ENCODE results near the gene ZNF827.

Gene ZNF827

DNA sequence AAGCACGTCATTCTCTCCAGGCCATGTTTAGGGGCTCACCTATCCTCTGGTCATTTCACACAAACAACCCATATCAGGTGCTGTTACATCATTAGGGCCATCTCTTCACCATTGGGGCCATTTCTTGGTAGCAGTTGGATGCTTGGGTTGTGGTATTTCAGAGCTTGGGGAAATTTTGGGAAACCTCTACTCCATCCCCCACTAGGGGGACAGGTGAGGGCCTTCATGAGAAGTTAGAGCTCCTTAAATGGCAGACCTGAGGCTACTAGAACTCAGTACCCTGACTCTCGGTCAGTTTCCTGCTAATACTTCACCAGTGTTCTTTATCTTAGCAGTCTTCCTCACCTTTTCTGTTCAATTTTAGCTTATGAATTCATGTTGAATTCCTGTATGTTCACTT, 50.2 kb downstream of the ZNF827 start:
- Mint-ChIP-seq H3K27me3 (no peaks in the 10 kb centered on the region), H3K27ac (no peak overlapping the region), H3K9me3 (no peaks in the 10 kb centered on the region), H3K36me3 (peaks cover 5 to 33% of the 10 kb centered on the region in 2 donors), H3K4me3 (no peak overlapping the region), H3K4me1 (peaks cover 40 to 68% of the 10 kb centered on the region in 2 donors)
- no peak for ATAC-seq (replicated peaks)
- DNase-seq = no peak

DNA sequence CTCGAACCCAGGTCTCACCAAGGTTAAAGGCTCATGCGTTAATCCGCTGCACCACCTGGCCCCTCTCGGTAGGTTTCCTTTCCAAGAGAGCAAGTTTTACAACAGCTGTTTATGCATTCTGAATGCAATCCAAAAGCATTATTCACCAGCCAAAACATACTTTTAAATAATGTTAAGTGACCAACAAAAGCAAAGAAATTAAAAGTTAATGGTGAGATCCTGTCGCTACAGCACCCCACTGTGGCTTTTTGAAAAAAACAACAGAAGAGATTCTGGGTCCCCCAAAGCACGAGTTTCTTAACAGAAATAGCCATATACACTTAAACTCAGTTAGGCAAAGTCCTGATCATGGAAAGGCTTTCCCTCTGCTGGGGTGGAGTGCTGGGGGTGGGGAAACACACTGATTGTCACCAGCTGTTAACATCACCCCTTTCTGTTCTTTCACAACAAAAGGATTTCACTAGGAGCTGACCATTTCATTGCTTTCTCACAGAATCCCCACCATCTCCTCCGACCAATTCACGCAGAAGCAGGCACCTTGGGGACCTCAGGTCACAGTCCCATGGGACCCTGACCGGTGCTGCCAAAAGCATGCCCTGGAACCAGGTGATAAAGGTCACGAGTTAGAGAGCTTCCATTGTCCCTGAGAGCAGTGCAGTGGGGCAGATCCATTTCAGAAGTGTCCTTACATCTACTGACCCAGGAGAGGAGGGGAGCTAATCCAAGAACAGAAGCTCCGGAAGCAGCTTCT, 51.2 kb downstream of the ZNF827 start:
- Mint-ChIP-seq H3K27ac (no peak overlapping the region), H3K27me3 (no peaks in the 10 kb centered on the region), H3K4me1 (peaks cover 43 to 77% of the 10 kb centered on the region in 2 donors), H3K36me3 (peaks cover 7 to 37% of the 10 kb centered on the region in 2 donors), H3K4me3 (no peak overlapping the region), H3K9me3 (no peaks in the 10 kb centered on the region)
- ATAC-seq (replicated peaks) (peak; percentile 28 to 35), DNase-seq (no peak)

DNA sequence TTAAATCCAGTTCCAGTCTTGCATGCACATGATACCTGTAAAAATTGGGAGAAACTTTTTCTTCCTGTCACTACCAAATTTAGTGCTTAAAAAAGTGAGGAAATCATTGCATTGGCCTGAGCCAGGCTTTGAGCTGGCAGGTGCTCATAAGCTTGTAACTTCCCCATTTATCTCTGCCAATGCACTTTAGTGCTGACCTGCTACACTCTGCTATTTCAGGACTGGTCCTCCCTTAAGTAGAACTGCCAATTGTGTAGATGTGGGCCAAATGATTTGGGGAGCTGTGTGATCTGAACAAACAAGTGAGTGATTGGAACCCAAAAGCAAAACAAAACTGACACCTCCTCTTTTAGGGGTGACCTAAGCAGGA, 51.8 kb downstream of the ZNF827 start:
- Mint-ChIP-seq H3K4me1 (peaks cover 44 to 82% of the 10 kb centered on the region in 2 donors), H3K9me3 (no peaks in the 10 kb centered on the region), H3K36me3 (peaks cover 7 to 34% of the 10 kb centered on the region in 2 donors), H3K4me3 (no peak overlapping the region), H3K27ac (no peak overlapping the region), H3K27me3 (no peaks in the 10 kb centered on the region)
- DNase-seq (no peak), ATAC-seq (replicated peaks) (peak; percentile 57 to 61)

DNA sequence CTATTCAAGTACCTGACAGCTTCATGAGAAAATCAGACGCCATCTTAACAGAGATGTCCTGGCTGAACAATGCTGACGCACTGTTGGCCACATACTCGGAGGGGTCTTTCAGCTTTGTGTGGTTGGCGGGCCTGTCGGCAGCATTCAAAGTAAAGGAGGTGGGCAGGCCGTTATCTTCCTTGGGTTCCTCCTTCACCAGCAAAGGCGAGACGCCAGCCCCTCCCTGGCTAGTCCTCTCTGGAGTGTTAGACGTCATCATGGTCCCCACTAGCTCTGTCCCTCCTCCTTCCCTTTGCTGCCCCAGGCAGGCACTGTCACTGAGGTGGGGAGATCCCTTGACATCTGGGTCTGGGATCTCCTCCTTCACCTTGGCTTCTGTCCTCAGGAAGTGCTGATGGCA, 53.0 kb downstream of the ZNF827 start:
- peak overlapping the region; percentile 9 for H3K27ac Mint-ChIP-seq
- no peak for ATAC-seq (replicated peaks)
- peaks cover 51 to 81% of the 10 kb centered on the region in 2 donors for H3K4me1 Mint-ChIP-seq
- H3K4me3 Mint-ChIP-seq = no peak overlapping the region
- H3K27me3 Mint-ChIP-seq = no peaks in the 10 kb centered on the region
- no peak for DNase-seq
- H3K36me3 Mint-ChIP-seq = peaks cover 9 to 33% of the 10 kb centered on the region in 2 donors
- no peaks in the 10 kb centered on the region for H3K9me3 Mint-ChIP-seq

GRCh38 chr4:145884775-145885174, 53.8 kb downstream of the ZNF827 start:
- peak; percentile 42 to 48 for ATAC-seq (replicated peaks)
- Mint-ChIP-seq H3K27ac (no peak overlapping the region), H3K27me3 (no peaks in the 10 kb centered on the region), H3K36me3 (peaks cover 13 to 35% of the 10 kb centered on the region in 2 donors), H3K4me3 (no peak overlapping the region), H3K9me3 (no peaks in the 10 kb centered on the region), H3K4me1 (peaks cover 48 to 73% of the 10 kb centered on the region in 2 donors)
- DNase-seq = no peak

DNA sequence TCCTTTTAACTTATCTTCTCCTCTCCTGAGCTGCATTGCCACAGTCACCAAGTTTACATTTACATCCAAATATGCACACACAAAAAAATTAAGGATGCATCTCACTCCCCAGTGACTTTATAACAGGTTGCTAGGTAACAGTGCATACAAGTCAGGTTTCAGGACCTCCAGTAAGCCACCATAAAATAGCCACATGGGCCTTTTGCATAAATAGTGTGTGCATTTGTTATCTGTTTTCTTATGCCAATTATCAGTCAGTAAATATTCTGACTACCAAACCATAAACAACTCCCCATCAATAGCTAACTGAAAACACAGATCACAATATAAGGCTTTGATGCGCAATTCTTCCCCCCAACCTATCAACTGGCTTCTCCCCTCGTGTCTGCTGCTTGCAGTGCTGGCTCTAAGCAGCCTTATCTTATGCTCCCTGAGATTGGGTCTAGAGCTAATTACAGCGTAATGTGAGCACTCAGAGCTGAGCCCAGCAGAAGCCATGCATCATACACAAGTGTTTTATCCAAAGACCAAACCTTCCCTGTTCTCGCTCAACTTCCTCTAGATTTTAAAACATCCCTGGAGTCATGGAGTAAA, 55.4 kb downstream of the ZNF827 start:
- ATAC-seq (replicated peaks) = no peak
- H3K27ac Mint-ChIP-seq = no peak overlapping the region
- no peak overlapping the region for H3K4me3 Mint-ChIP-seq
- peaks cover 15 to 41% of the 10 kb centered on the region in 2 donors for H3K36me3 Mint-ChIP-seq
- no peak for DNase-seq
- H3K4me1 Mint-ChIP-seq = peaks cover 48 to 68% of the 10 kb centered on the region in 2 donors
- H3K9me3 Mint-ChIP-seq = no peaks in the 10 kb centered on the region
- H3K27me3 Mint-ChIP-seq = no peaks in the 10 kb centered on the region

DNA sequence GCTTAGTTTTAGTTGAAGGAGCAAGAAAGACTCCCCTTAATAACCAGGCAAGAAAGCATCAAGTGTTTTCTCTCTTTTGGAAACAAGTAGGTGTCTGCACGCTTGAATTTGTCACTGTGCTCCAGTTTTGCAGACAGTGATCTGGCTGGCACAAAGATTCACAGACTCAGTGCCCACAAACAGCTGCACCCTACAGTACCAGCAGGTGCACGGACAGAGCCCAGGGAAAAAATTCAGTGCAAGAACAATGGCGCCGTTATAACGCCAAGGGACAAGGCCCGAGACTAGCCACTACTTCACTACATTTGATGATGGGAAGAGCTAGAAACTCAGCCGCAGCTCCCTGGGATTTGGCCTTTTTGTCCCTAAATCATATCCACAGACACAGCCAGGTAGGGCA, 56.0 kb downstream of the ZNF827 start:
- Mint-ChIP-seq H3K27me3 (no peaks in the 10 kb centered on the region), H3K9me3 (no peaks in the 10 kb centered on the region), H3K4me3 (no peak overlapping the region), H3K4me1 (peaks cover 45 to 62% of the 10 kb centered on the region in 2 donors), H3K36me3 (peaks cover 18 to 44% of the 10 kb centered on the region in 2 donors), H3K27ac (no peak overlapping the region)
- no peak for ATAC-seq (replicated peaks)
- no peak for DNase-seq

DNA sequence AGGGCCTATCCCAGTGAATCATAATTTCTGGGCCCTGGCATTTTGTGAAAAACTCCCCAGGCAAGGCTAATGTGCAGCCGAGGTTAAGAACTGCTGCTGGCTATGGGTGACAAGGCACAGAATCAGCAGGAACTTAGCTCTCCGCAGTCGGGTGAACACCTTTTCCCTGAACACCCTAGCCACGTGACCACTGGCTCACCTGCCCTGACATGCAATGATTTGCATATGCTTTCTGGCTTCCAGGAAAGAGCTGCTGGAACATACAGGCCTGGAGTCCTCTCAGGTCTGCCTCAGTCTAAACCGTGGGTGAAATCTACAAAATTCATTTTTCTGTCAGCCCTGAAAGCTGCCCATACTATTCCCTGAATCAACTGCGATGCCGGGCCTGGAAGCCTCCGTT, 56.6 kb downstream of the ZNF827 start:
- Mint-ChIP-seq H3K9me3 (no peaks in the 10 kb centered on the region), H3K27ac (peak overlapping the region; percentile 28), H3K4me3 (no peak overlapping the region), H3K27me3 (no peaks in the 10 kb centered on the region), H3K36me3 (peaks cover 18 to 43% of the 10 kb centered on the region in 2 donors), H3K4me1 (peaks cover 43 to 57% of the 10 kb centered on the region in 2 donors)
- DNase-seq = no peak
- peak; percentile 67 to 75 for ATAC-seq (replicated peaks)

- Mint-ChIP-seq H3K4me1 (peaks cover 40 to 53% of the 10 kb centered on the region in 2 donors), H3K4me3 (peak overlapping the region in 1 of 2 donors; percentile 23), H3K27me3 (no peaks in the 10 kb centered on the region), H3K27ac (peak overlapping the region; percentile 28), H3K36me3 (peaks cover 18 to 40% of the 10 kb centered on the region in 2 donors), H3K9me3 (no peaks in the 10 kb centered on the region)
- peak; percentile 48 to 51 for ATAC-seq (replicated peaks)
- no peak for DNase-seq
Measured at GRCh38 chr4:145881576-145881975, 57.0 kb downstream of the ZNF827 start.

DNA sequence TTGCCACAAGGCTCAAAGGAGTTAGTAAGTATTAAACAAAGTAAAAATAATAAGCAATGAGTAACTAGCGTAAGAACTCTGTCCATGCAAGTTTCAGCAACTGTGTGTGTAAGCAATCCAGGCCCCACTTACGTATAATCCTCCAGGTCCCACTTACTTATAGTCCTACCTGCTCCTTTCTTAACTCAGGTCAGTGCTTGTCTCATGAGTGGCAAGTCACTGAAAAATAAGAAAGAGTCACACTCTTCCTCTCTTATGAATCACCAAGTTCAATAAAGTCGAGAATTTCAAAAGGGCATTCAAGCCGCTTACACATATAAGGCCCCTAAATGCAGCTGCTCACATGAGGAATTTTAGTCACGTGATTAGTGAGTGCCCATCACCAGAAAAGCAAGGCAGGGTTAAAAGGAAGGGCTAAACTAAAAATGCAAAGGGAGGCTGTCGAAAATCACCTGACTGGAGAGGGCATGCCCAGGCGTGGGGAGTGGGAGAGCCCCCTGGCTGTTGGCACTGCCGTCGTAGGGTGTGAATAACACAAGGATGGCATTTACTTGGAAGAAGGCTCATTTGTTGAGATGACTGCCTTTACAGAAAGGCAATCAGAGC, 58.2 kb downstream of the ZNF827 start:
- no peak for ATAC-seq (replicated peaks)
- DNase-seq = no peak
- Mint-ChIP-seq H3K27ac (peak overlapping the region; percentile 66), H3K9me3 (no peaks in the 10 kb centered on the region), H3K36me3 (peaks cover 18 to 34% of the 10 kb centered on the region in 2 donors), H3K4me3 (no peak overlapping the region), H3K4me1 (peaks cover 34 to 41% of the 10 kb centered on the region in 2 donors), H3K27me3 (no peaks in the 10 kb centered on the region)

GRCh38 chr4:145879598-145879997, 59.0 kb downstream of the ZNF827 start:
- peaks cover 15 to 30% of the 10 kb centered on the region in 2 donors for H3K36me3 Mint-ChIP-seq
- H3K27ac Mint-ChIP-seq = no peak overlapping the region
- no peaks in the 10 kb centered on the region for H3K9me3 Mint-ChIP-seq
- DNase-seq (no peak), ATAC-seq (replicated peaks) (no peak)
- no peaks in the 10 kb centered on the region for H3K27me3 Mint-ChIP-seq
- no peak overlapping the region for H3K4me3 Mint-ChIP-seq
- peaks cover 29 to 33% of the 10 kb centered on the region in 2 donors for H3K4me1 Mint-ChIP-seq

DNA sequence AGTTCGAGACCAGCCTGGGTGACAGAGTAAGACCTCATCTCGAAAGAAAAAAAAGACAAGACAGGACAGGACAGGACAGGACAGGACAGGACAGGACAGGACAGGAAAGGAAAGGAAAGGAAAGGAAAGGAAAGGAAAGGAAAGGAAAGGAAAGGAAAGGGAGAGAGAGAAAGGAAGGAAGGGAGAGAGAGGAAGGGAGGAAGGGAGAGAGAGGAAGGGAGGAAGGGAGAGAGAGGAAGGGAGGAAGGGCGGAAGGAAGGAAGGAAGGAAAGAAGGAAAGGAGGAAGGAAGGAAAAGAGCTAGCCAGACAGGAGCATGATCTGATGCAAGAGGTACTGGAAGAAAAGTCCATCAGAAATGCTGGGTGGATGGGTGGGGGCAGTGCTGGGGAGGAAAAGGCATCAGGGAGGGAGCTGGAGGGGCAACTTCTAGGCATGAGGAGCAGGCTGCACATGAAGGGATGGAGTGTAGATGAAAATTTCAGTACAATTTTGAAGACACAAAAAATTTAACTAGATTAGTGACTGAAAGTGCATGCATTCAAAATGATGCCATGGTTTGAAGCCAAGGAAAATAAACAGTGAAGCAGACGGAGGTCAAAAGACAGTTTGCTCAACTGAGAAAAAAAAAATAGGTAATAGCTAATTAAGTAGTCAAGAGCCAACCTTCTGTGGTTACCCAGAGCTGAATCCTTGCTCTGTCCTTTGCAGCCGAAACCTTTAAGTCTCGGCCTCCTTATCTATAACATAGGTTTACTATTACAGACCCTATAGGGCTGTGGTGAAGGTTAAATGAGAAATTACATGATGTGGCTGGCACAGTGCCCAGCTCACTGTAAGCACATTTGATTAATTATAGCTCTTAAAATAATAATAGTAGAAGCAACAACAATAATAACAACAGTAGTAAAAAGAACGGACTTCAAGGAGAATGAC, 59.9 kb downstream of the ZNF827 start:
- no peak for DNase-seq
- Mint-ChIP-seq H3K27me3 (no peaks in the 10 kb centered on the region), H3K36me3 (peaks cover 12 to 23% of the 10 kb centered on the region in 2 donors), H3K4me3 (no peak overlapping the region), H3K9me3 (no peaks in the 10 kb centered on the region), H3K27ac (no peak overlapping the region), H3K4me1 (peaks cover 23 to 24% of the 10 kb centered on the region in 2 donors)
- no peak for ATAC-seq (replicated peaks)

GRCh38 chr4:145876531-145877180, 62.0 kb downstream of the ZNF827 start:
- Mint-ChIP-seq H3K9me3 (no peaks in the 10 kb centered on the region), H3K4me1 (peaks cover 12 to 13% of the 10 kb centered on the region in 2 donors), H3K27ac (no peak overlapping the region), H3K36me3 (peaks cover 17 to 27% of the 10 kb centered on the region in 2 donors), H3K4me3 (no peak overlapping the region), H3K27me3 (no peaks in the 10 kb centered on the region)
- no peak for ATAC-seq (replicated peaks)
- DNase-seq = no peak
